Measurements from ENCODE around the gene SCARF2.
"Not testable (repeated sequence)": the region's sequence is repeated elsewhere in the genome, so short reads cannot be mapped to it uniquely, and the experiment has no call there.

The SCARF2 gene

DNA sequence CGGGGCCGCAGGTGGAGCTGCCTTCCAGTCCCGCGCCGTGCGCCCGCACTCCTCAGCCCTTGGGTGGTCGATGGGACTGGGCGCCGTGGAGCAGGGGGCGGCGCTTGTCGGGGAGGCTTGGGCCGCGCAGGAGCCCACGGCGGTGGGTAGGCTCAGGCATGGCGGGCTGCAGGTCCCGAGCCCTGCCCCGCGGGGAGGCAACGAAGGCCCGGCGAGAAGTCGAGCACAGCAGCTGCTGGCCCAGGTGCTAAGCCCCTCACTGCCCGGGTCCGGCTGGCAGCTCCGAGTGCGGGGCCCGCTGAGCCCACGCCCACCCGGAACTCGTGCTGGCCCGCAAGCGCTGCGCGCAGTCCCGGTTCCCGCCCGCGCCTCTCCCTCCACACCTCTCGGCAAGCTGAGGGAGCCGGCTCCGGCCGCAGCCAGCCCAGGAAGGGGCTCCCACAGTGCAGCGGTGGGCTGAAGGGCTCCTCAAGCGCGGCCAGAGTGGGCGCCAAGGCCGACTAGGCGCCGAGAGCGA, 45.2 kb downstream of the SCARF2 start:
- not testable (repeated sequence) for DNase-seq (ENCODE audit: low spot score)

DNA sequence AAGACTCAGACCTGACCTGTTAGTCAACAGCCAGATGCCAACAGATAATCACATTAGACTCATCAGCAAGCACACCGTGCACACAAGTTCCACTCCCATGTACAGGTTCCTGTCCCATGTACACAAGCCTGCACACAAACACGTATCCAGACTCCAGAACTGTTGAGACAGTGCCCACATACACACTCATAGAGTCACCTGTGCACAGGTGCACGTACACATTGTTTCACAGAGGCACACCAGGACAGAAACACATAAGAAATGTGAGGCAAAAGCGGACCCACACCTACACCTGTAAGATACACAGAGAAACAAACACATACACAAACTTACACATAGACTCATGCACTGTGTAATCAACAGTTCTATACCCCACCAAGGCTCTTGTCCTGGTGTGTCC, 46.4 kb downstream of the SCARF2 start:
- DNase-seq (ENCODE audit: low spot score): no peak

DNA sequence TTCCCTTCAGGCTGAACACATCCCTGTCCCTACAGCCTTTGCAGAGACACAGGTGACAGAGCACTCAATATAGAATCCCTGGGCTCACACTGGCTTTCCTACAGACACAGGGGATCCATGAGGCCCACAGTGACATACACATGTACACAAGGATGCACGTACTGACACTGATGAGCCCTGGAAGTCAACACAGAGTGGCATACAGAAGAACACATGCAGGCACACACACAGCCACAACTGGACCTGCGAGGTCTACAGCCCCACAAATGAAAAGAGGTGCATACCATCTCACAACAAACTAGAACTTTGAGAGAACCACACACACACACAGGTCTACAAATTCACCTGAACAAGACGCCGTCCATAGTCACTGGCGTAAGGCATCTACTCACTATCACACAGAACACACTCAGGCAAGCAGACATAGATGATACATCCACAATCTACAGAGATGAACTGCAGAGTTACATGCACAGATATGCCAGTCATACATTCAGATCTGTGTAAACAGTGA, 47.2 kb downstream of the SCARF2 start:
- no peak for DNase-seq (ENCODE audit: low spot score)

DNA sequence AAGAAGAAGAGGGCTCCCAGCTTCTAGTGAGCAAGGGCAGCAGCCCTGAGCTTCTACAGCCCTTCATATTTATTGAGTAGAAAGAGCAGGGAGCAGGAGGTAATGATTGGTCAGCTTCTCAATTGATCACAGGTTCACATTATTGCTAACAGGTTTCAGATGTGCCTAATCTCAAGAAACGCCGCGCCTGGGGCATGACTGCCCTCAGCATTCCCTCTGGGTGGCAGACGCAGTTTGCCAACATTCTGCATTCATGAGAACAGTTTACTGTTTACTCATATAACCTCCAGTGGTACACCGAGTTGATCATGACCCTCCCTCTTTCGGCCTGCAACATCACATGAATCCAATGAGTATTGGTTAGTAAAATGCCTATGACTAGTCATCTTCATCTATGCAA, 48.3 kb downstream of the SCARF2 start:
- DNase-seq (ENCODE audit: low spot score): no peak

DNA sequence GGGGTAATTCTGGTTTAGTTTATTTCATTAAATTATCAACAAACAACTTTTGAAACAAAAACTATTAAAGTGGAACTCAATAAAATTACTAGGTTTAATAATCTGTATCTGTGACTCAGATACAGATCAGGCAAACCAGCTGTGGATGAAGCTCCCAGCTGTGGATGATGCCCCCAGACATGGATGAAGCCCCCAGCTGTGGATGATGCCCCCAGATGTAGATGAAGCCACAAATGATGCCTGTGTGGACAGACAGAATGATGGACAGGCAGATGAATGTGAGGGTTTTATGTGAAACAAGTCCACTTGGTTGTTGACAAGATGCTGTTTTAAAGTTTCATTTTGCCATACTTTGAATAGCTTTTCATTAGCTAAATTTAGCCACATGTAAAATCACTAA, 49.4 kb downstream of the SCARF2 start:
- no peak for DNase-seq (ENCODE audit: low spot score)

DNA sequence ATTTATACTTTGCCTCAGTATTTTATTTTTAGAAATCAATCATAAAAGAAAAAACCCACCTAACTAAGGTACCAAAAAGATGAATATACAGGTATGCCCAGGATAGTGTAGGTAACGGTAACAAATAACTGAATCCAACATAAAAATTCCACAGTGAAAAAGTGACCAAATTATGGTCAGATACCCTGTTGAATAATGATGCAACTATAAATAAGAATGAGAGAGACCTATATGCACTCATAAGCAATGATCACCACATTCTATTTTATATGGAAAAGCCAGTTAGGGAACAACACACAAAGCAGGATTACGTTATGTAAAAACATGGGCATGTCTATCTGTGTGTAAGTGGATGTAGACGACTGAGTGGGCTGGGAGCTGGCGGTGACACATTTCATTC, 50.7 kb downstream of the SCARF2 start:
- DNase-seq (ENCODE audit: low spot score): no peak

DNA sequence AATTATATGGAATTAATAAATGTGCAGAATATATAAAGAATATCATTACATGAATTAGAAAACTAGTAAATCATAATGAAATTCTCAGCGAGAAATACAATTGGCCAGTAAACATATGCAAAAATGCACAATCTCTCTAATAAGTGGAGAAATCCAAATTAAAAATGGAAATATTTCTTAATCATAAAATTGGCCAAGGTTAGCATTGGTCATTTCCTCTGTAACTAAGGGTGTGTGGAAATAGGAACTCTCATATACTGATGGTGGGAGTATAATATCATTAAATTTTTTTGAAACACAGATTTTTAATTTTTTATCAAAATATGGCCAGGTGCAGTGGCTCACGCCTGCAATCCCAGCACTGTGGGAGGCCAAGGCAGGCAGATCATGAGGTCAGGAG, 51.3 kb downstream of the SCARF2 start:
- no peak for DNase-seq (ENCODE audit: low spot score)

DNA sequence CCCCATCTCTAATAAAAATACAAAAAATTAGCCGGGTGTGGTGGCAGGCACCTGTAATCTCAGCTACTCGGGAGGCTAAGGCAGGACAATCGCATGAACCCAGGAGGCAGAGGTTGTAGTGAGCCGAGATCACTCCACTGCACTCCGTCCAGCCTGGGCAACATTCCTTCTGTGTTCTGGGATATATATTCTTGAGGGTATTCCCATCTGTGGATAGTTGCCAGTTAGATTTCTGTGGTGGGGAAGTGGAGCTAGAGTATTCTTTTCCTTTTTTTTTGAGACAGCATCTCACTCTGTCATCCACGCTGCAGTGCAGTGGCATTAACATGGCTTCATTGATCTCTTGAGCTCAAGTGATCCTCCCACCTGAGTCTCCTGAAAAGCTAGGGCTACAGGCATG, 52.8 kb downstream of the SCARF2 start:
- DNase-seq (ENCODE audit: low spot score): no peak

DNA sequence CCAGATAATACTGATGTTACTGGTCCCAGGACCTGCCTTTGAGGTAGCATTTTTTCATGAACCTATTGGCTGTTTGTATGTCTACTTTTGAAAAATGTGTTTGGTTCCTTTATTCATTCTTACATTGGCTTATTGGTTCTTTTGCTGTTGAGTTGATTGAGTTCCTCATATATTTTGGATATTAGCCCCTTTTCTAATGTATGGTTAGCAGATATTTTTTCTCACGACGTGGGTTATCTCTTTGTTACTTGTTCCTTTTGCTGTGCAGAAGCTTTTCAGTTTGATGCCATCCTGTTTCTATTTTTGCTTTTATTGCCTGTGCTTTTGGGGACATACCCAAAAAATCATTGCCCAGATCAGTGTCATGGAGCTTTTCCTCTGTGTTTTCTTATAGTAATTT, 53.5 kb downstream of the SCARF2 start:
- no peak for DNase-seq (ENCODE audit: low spot score)

DNA sequence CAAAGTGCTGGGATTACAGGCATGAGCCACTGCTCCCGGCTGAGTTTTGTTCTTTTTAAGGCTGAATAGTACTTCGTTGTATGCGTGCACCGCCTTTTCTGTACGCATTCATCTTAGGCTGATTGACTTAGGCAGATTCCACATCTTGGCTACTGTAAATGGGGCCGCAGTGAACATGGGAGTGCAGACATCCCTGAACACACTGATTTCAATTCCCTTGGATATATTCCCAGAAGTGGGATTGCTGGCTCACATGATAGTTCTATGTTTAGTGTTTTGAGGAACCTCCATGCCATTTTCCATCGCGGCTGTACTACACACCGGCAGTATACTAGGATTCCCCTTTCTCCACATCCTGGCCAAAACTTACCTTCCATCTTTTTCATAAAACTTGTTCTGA, 54.1 kb downstream of the SCARF2 start:
- DNase-seq (ENCODE audit: low spot score): no peak

DNA sequence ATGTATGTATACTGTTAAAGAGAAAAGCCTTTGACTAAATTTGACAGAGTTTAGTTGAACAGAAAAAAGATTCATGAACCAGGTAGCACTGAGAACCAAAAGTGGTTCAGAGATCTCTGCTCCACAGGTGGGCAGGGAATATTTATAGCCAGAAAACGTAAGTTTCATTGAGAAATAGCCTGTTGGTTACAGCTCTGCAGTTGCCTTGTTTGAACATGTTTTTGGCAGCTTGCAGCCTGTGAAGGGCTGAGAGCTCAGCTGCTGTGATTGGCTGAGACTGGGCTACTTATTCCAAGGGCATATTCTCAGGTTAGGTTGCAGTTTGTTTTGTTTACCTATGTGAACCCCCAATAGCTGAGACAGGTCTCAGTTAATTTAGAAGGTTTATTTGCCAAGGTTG, 57.1 kb downstream of the SCARF2 start:
- DNase-seq (ENCODE audit: low spot score): no peak

DNA sequence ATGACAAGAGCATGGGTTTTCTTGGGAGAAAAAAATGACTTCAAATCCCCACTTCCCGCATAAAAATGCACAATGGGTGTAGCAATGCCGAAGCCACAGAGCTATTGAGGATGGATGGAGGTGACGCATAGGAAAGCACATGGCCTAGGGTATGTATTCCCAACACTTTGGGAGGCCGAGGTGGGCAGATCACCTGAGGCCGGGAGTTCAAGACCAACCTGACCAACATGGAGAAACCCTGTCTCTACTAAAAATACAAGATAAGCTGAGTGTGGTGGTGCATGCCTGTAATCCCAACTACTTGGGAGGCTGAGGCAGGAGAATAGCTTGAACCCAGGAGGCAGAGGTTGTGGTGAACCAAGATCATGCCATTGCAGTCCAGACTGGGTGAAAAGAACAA, 58.9 kb downstream of the SCARF2 start:
- DNase-seq (ENCODE audit: low spot score): not testable (repeated sequence)

DNA sequence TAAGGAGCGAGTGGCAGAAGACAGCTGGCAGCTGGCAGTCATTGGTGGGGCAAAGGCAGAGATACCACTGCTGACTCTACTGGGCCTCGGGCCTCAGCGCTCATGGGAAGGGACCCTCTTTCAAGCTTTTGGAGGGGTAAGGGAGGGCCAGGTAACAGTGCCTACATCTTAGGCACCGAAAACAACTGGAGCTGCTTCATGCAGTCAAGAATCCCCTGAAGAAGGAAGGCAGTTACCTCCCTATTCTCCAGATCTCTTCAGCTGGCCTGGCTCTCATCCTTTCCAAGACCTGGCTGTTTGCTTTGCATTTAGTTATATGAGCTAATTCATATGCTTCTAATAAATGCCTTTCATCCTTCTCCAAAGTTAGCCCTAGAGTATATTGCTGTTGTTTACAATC, 59.5 kb downstream of the SCARF2 start:
- no peak for DNase-seq (ENCODE audit: low spot score)

DNA sequence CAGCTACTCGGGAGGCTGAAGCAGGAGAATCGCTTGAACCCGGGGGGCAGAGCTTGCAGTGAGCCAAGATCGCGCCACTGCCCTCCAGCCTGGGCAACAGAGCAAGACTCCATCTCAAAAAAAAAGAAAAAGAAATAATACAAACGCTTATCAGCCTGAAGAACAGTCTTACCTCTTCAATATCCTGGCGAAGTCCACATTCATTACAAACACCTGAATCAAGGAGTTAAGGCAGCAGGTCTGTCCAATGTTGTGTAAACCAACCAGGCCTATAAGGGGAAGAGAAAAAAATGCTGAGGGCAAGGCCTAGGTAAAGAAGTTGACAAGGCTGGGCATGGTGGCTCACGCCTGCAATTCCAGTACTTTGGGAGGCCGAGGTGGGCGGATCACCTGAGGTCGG, 60.6 kb downstream of the SCARF2 start:
- DNase-seq (ENCODE audit: low spot score): not testable (repeated sequence)

DNA sequence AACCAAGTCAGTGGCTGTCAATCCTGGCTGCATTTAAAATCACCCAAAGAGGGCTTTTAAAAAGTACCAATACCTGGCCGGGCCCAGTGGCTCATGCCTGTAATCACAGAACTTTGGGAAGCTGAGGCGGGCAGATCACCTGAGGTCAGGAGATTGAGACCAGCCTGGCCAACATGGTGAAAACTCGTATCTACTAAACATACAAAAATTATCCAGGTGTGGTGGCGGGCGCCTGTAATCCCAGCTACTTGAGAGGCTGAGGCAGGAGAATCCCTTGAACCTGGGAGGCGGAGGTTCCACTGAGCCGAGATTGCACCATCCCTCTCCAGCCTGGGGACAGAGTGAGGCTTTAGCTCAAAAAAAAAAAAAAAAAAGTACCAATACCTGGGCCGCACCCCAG, 61.3 kb downstream of the SCARF2 start:
- DNase-seq (ENCODE audit: low spot score): not testable (repeated sequence)

Data from D341Med (cell line).